K562 (cell line): ENCODE results near the gene POLR1C. TPM values are rescaled to one million over a fixed set of nuclear protein-coding genes. Genes with fewer than 3 reads are reported as not detected.

Source experiments
- KAT7 ChIP-seq: sonication (generic); formaldehyde crosslinking; IDR thresholded peaks from 2 replicates; pipeline ENCODE4 v1.8.0; 2022; ENCODE audit warnings: missing genetic modification reagents, mild to moderate bottlenecking, borderline replicate concordance
- KDM2B ChIP-seq: fragments of 250-450 bp; sonication (Bioruptor Pico); IDR thresholded peaks from 2 replicates; pipeline ENCODE4 v1.8.0; 2021; ENCODE audit warnings: mild to moderate bottlenecking, moderate library complexity
- MXI1 ChIP-seq: IDR thresholded peaks from 2 replicates; pipeline ENCODE4 v1.6.1; 2011; ENCODE audit warnings: low read depth, mild to moderate bottlenecking, improper control_type of control experiment, low read length
- NCOA6 ChIP-seq: fragments of 450-650 bp; IDR thresholded peaks from 2 replicates; pipeline ENCODE4 v1.6.1; 2017; ENCODE audit warnings: mild to moderate bottlenecking
- NRF1 ChIP-seq, 2 experiments: fragments of 450-650 bp; IDR thresholded peaks in 1 of 2; conservative IDR thresholded peaks in 1 of 2; 2 replicates each; pipeline ENCODE4 v1.6.1; 2014; ENCODE audit warnings: mild to moderate bottlenecking in 2 of 2
- PHF20 ChIP-seq: fragments of 450-650 bp; IDR thresholded peaks from 2 replicates; pipeline ENCODE4 v1.6.1; 2018; ENCODE audit not compliant: partially characterized antibody
- SMAD1 ChIP-seq: fragments of 150-350 bp; IDR thresholded peaks from 2 replicates; pipeline ENCODE4 v1.6.1; 2014; ENCODE audit warnings: low read length, low read depth; ENCODE audit not compliant: partially characterized antibody
- ZBED1 ChIP-seq: IDR thresholded peaks from 2 replicates; pipeline ENCODE4 v1.6.1; 2014
- ZKSCAN3 ChIP-seq: fragments of 250-450 bp; sonication (Bioruptor Pico); IDR thresholded peaks from 2 replicates; pipeline ENCODE4 v1.4.0; 2020
- polyA plus RNA-seq, 8 experiments: library from polyadenylated mRNA; depleted of rRNA in 4 of 8; stranded (reverse) in 5 of 8; unstranded in 3 of 8; fragments of >200 nt; fragmentation: Nextera tagmentation in 2 of 8; fragmentation: Illumina TruSeq in 1 of 8; extraction: Ambion mirVana in 2 of 8; extraction: Trizol in 1 of 8; gene quantifications; 2 replicates each; pipeline versions ENCODE4 v1.2.1 to v1.2.3, GENCODE V29; 2011 to 2014; ENCODE audit warnings: inconsistent platforms in 1 of 8, missing spikeins in 1 of 8
- total RNA-seq, 7 experiments: library from RNA; depleted of rRNA in 6 of 7; stranded (reverse); fragments of >200 nt in 6 of 7; fragmentation: Illumina TruSeq in 2 of 7; extraction: Trizol in 2 of 7; gene quantifications; 2 replicates each; pipeline versions ENCODE4 v1.2.1 to v1.2.3, GENCODE V29; 2011 to 2021; ENCODE audit warnings: low replicate concordance in 1 of 7
- TF ChIP-seq, protein P1 (sequence below), 2 experiments: fragments of 450-650 bp in 1 of 2; IDR thresholded peaks; 2 replicates each; pipeline ENCODE4 v1.6.1; 2011 to 2017; ENCODE audit warnings: low read depth in 2 of 2, antibody characterized with exemption in 1 of 2, borderline replicate concordance in 1 of 2, low read length in 1 of 2, mild to moderate bottlenecking in 1 of 2, mixed read lengths in 1 of 2; ENCODE audit not compliant: control insufficient read depth in 1 of 2
- TF ChIP-seq, protein P2 (sequence below), 2 experiments: fragments of 200-800 bp in 1 of 2; sonication (Bioruptor generic) in 1 of 2; sonication (generic) in 1 of 2; formaldehyde crosslinking in 1 of 2; IDR thresholded peaks in 1 of 2; conservative IDR thresholded peaks in 1 of 2; 2 replicates each; pipeline versions ENCODE4 v1.5.0 to v1.6.1; 2016 to 2020; ENCODE audit warnings: missing compliant biosample characterization in 1 of 2, missing genetic modification characterization in 1 of 2, missing genetic modification reagents in 1 of 2
- TF ChIP-seq, protein P3 (sequence below): fragments of 450-650 bp; IDR thresholded peaks from 2 replicates; pipeline ENCODE4 v1.6.1; 2016; ENCODE audit warnings: borderline replicate concordance
- TF ChIP-seq, protein P4 (sequence below): sonication (generic); formaldehyde crosslinking; IDR thresholded peaks from 2 replicates; pipeline ENCODE4 v1.8.0; 2023; ENCODE audit warnings: missing genetic modification reagents, mild to moderate bottlenecking, borderline replicate concordance

POLR1C gene
- total and polyA plus RNA-seq, 9 of the 15 experiments (the other 6 are each of a cell fraction or from before 2014, with no cell fraction given): 83.5 to 429 (median 120) TPM

DNA sequence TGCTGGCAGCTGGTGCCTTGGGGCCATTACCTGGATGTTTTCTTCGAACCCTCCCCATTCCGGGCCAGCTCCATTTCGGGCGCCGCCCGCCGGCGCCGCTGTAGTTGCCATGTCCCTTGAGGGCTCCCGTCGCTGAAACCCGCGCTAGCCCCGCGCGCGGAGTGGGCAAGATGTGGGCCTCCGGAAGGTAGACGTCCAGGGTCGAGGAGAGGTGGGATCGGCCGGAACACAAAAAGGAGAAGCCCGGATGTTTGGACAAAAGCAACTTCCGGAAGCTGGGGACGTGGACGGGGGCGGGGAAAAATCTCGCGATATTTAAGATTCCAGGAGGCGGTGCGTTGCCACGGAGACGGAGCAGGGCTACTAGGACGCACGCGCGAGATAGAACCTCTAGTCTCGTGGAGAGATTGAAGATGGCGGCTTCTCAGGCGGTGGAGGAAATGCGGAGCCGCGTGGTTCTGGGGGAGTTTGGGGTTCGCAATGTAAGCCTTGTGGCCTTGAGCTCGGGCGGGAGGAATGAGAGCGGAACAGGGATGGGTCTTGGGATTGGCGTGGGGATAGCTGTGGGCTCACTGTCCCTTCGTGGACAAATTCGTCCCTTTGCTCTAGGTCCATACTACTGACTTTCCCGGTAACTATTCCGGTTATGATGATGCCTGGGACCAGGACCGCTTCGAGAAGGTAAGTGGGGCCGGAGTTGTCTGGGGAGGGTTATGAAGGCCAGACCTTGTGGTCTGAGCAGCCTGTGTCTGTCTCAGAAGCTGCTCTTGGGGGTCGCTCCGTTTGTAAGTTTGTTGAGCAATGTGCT, at the start of gene POLR1C, which contains the start of gene YIPF3 (continued):
- TF ChIP-seq, protein P1, sequence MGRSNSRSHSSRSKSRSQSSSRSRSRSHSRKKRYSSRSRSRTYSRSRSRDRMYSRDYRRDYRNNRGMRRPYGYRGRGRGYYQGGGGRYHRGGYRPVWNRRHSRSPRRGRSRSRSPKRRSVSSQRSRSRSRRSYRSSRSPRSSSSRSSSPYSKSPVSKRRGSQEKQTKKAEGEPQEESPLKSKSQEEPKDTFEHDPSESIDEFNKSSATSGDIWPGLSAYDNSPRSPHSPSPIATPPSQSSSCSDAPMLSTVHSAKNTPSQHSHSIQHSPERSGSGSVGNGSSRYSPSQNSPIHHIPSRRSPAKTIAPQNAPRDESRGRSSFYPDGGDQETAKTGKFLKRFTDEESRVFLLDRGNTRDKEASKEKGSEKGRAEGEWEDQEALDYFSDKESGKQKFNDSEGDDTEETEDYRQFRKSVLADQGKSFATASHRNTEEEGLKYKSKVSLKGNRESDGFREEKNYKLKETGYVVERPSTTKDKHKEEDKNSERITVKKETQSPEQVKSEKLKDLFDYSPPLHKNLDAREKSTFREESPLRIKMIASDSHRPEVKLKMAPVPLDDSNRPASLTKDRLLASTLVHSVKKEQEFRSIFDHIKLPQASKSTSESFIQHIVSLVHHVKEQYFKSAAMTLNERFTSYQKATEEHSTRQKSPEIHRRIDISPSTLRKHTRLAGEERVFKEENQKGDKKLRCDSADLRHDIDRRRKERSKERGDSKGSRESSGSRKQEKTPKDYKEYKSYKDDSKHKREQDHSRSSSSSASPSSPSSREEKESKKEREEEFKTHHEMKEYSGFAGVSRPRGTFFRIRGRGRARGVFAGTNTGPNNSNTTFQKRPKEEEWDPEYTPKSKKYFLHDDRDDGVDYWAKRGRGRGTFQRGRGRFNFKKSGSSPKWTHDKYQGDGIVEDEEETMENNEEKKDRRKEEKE (IDR thresholded peaks at IDR 0.05; ENCODE audit: borderline replicate concordance in 1 of 2, control insufficient read depth in 1 of 2, low read depth in 2 of 2, low read length in 1 of 2): peak in 1 of 2 experiments; percentile 90; a peak in 2 of 4 replicates
- TF ChIP-seq MXI1 (peak; percentile 98), KDM2B (CRISPR knock-in tag) (peak; percentile 58; the same call in 1 of the 2 replicates), SMAD1 (peak; percentile 64), ZKSCAN3 (CRISPR knock-in tag) (no peak), KAT7 (peak; percentile 70; the same call in 1 of the 2 replicates), NCOA6 (no peak), NRF1 (conservative IDR thresholded peaks at IDR 0.05 in 1 of 2, IDR thresholded peaks at IDR 0.05 in 1 of 2) (peak; percentile 92 to 93), ZBED1 (no peak), PHF20 (peak; percentile 94)
- TF ChIP-seq, protein P2, sequence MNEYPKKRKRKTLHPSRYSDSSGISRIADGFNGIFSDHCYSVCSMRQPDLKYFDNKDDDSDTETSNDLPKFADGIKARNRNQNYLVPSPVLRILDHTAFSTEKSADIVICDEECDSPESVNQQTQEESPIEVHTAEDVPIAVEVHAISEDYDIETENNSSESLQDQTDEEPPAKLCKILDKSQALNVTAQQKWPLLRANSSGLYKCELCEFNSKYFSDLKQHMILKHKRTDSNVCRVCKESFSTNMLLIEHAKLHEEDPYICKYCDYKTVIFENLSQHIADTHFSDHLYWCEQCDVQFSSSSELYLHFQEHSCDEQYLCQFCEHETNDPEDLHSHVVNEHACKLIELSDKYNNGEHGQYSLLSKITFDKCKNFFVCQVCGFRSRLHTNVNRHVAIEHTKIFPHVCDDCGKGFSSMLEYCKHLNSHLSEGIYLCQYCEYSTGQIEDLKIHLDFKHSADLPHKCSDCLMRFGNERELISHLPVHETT (CRISPR knock-in tag; conservative IDR thresholded peaks at IDR 0.05 in 1 of 2, IDR thresholded peaks at IDR 0.05 in 1 of 2): peak in 1 of 2 experiments; percentile 72; a peak in 2 of 4 replicates
- TF ChIP-seq, protein P3, sequence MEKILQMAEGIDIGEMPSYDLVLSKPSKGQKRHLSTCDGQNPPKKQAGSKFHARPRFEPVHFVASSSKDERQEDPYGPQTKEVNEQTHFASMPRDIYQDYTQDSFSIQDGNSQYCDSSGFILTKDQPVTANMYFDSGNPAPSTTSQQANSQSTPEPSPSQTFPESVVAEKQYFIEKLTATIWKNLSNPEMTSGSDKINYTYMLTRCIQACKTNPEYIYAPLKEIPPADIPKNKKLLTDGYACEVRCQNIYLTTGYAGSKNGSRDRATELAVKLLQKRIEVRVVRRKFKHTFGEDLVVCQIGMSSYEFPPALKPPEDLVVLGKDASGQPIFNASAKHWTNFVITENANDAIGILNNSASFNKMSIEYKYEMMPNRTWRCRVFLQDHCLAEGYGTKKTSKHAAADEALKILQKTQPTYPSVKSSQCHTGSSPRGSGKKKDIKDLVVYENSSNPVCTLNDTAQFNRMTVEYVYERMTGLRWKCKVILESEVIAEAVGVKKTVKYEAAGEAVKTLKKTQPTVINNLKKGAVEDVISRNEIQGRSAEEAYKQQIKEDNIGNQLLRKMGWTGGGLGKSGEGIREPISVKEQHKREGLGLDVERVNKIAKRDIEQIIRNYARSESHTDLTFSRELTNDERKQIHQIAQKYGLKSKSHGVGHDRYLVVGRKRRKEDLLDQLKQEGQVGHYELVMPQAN: peak; percentile 99
- TF ChIP-seq, protein P4, sequence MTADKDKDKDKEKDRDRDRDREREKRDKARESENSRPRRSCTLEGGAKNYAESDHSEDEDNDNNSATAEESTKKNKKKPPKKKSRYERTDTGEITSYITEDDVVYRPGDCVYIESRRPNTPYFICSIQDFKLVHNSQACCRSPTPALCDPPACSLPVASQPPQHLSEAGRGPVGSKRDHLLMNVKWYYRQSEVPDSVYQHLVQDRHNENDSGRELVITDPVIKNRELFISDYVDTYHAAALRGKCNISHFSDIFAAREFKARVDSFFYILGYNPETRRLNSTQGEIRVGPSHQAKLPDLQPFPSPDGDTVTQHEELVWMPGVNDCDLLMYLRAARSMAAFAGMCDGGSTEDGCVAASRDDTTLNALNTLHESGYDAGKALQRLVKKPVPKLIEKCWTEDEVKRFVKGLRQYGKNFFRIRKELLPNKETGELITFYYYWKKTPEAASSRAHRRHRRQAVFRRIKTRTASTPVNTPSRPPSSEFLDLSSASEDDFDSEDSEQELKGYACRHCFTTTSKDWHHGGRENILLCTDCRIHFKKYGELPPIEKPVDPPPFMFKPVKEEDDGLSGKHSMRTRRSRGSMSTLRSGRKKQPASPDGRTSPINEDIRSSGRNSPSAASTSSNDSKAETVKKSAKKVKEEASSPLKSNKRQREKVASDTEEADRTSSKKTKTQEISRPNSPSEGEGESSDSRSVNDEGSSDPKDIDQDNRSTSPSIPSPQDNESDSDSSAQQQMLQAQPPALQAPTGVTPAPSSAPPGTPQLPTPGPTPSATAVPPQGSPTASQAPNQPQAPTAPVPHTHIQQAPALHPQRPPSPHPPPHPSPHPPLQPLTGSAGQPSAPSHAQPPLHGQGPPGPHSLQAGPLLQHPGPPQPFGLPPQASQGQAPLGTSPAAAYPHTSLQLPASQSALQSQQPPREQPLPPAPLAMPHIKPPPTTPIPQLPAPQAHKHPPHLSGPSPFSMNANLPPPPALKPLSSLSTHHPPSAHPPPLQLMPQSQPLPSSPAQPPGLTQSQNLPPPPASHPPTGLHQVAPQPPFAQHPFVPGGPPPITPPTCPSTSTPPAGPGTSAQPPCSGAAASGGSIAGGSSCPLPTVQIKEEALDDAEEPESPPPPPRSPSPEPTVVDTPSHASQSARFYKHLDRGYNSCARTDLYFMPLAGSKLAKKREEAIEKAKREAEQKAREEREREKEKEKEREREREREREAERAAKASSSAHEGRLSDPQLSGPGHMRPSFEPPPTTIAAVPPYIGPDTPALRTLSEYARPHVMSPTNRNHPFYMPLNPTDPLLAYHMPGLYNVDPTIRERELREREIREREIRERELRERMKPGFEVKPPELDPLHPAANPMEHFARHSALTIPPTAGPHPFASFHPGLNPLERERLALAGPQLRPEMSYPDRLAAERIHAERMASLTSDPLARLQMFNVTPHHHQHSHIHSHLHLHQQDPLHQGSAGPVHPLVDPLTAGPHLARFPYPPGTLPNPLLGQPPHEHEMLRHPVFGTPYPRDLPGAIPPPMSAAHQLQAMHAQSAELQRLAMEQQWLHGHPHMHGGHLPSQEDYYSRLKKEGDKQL (CRISPR knock-in tag): peak; percentile 92; the same call in 1 of the 2 replicates
